ENCODE results near the gene CD9. TPM values are rescaled to one million over a fixed set of nuclear protein-coding genes. Genes with fewer than 3 reads are reported as not detected.

CD9 gene
- total RNA-seq, 6 donors from 2014 or later, result 96.4 to 716 (median 484) TPM

DNA sequence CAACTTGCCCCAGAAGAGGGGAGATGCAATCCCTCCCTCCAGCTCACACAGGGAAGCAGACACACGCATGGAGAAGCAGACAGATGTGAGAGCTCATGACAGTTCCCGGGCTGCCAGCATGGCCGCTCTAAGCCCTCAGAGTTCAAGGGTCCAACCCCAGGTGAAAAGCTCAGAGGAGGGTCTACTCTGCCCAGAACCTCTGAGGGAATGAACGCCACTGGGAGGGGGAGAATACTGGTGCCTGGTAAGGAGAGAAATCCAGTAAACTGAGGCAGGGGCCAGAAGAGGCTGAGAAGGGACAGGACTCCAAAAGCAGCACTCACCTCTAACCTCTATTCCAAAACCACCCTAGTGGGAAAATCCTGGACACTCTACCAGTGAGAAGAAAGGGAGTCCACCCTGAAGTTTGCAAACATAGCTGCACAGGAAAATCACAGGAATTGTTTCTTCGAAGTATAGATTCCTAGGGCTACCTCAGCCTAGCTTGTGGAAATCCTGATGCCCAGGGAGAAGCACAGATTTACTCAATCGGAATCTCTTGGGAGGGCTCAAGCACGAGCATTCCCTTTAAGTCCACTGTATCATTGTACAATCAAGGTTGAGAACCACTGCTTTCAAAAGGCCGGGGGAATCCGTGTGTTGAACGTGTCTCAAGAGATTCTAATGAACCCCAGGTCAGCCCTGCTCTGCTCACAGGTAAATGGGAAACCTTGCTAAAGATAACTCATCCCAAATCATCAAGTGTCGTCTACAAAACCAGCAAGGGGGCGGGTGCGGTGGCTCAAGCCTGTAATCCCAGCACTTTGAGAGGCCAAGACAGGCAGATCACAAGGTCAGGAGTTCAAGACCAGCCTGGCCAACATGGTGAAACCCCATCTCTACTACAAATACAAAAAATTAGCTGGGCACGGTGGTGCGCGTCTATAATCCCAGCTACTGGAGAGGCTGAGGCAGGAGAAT lies 76.0 kb downstream of the CD9 start:
- no peak overlapping the region for H3K4me3 ChIP-seq
- H3K9me3 ChIP-seq, result no peaks in the 10 kb centered on the region
- peak overlapping the region in 2 of 4 donors; percentile 44 to 58 for H3K27ac ChIP-seq
- H3K27me3 ChIP-seq, result no peaks in the 10 kb centered on the region
- no peak for DNase-seq
- no peak for TF ChIP-seq EP300 (IDR thresholded peaks at IDR 0.05)
- TF ChIP-seq, protein P1, sequence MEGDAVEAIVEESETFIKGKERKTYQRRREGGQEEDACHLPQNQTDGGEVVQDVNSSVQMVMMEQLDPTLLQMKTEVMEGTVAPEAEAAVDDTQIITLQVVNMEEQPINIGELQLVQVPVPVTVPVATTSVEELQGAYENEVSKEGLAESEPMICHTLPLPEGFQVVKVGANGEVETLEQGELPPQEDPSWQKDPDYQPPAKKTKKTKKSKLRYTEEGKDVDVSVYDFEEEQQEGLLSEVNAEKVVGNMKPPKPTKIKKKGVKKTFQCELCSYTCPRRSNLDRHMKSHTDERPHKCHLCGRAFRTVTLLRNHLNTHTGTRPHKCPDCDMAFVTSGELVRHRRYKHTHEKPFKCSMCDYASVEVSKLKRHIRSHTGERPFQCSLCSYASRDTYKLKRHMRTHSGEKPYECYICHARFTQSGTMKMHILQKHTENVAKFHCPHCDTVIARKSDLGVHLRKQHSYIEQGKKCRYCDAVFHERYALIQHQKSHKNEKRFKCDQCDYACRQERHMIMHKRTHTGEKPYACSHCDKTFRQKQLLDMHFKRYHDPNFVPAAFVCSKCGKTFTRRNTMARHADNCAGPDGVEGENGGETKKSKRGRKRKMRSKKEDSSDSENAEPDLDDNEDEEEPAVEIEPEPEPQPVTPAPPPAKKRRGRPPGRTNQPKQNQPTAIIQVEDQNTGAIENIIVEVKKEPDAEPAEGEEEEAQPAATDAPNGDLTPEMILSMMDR (IDR thresholded peaks at IDR 0.05), result no peak
- no peak for TF ChIP-seq POLR2AphosphoS5 (IDR thresholded peaks at IDR 0.05)
- ATAC-seq (ENCODE audit: low FRiP score in 2 of 2), result no peak
- WGBS, 2 donors, result 74 to 79% methylated on average over 16 of the region's 16 CpGs
- H3K36me3 ChIP-seq, result no peaks in the 10 kb centered on the region
- peaks cover 47 to 56% (median 54%) of the 10 kb centered on the region in 4 donors for H3K4me1 ChIP-seq

DNA sequence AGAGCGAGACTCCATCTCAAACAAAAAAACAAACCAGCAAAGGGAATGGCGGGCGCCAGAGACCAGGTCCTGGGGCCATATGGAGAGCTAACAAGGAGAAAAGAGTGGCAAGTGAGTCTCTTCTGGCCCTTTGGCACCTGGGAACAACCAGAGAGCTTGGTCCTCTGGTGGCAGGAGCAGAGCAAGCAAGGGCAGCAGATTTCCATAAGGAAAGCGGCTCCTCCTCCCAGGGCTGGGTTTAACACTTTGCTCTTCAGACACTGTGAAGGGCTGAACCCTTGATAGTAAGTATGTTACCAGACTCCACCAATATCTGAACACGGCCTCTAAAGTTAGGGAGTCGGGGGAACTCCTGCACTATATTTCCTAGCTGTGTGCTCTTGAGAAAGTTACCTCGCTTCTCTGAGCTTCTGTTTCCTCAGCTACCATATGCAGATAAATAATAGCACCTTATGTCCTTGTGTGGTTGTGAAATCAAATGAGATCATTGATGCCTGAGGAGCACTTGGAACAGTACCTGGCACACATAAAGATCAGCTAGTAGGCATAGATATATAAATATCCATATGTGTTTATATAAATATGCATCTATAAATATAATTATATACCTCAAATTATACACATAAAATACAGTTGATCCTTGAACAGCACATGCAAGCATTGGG lies 76.9 kb downstream of the CD9 start:
- peak overlapping the region; percentile 88 to 94 (median 92) for H3K27ac ChIP-seq

DNA sequence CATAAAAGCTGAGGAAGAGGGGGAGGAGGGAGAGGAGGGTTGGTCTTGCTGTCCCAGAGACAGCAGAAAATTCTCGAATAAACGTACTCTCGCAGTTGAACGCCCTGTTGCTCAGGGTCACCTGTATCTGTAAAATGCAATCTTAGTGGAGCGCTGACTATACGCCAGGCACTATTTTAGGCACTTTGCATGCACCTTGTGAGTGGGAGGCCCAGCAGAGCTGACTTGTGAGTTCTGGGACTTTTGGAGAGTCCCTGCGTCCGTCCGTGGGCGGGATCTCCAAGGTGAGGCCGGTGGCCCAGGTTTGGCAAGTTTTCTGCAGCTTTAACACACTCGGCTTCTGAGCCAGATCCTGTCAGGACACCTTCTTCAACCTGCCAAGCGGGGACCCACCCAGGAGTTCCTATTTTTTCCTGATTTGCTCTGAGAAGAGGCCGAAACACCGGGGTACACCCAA lies 77.8 kb downstream of the CD9 start:
- peak overlapping the region; percentile 88 to 94 (median 92) for H3K27ac ChIP-seq
- peaks cover 45 to 55% (median 51%) of the 10 kb centered on the region in 4 donors for H3K4me1 ChIP-seq
- ATAC-seq (ENCODE audit: low FRiP score in 2 of 2) (peak in 1 of 2 donors; percentile 1), DNase-seq (peak in 1 of 2 donors; percentile 87)
- no peaks in the 10 kb centered on the region for H3K9me3 ChIP-seq
- TF ChIP-seq, protein P1 (IDR thresholded peaks at IDR 0.05), result no peak
- peak in 1 of 2 donors; percentile 5 for TF ChIP-seq POLR2AphosphoS5 (IDR thresholded peaks at IDR 0.05)
- no peaks in the 10 kb centered on the region for H3K36me3 ChIP-seq
- peak overlapping the region in 3 of 4 donors; percentile 35 to 53 (median 46) for H3K4me3 ChIP-seq
- WGBS, 2 donors, result 41 to 43% methylated on average over 9 to 15 of the region's 15 CpGs
- no peaks in the 10 kb centered on the region for H3K27me3 ChIP-seq

More for the DNA sequence above, 76.9 kb downstream of the CD9 start:
- DNase-seq (no peak), ATAC-seq (ENCODE audit: low FRiP score in 2 of 2) (no peak)
- H3K36me3 ChIP-seq, result no peaks in the 10 kb centered on the region
- no peaks in the 10 kb centered on the region for H3K27me3 ChIP-seq
- H3K9me3 ChIP-seq, result no peaks in the 10 kb centered on the region
- TF ChIP-seq POLR2AphosphoS5 (IDR thresholded peaks at IDR 0.05) (no peak), EP300 (IDR thresholded peaks at IDR 0.05) (peak in 2 of 4 donors; percentile 65 to 78), POLR2A (IDR thresholded peaks at IDR 0.05) (no peak)
- TF ChIP-seq, protein P1 (IDR thresholded peaks at IDR 0.05), result peak in 2 of 6 experiments; percentile 15 to 24
- no peak overlapping the region for H3K4me3 ChIP-seq
- WGBS, 2 donors, result 59 to 67% methylated on average over 7 of the region's 7 CpGs
- peaks cover 47 to 56% (median 54%) of the 10 kb centered on the region in 4 donors for H3K4me1 ChIP-seq

DNA sequence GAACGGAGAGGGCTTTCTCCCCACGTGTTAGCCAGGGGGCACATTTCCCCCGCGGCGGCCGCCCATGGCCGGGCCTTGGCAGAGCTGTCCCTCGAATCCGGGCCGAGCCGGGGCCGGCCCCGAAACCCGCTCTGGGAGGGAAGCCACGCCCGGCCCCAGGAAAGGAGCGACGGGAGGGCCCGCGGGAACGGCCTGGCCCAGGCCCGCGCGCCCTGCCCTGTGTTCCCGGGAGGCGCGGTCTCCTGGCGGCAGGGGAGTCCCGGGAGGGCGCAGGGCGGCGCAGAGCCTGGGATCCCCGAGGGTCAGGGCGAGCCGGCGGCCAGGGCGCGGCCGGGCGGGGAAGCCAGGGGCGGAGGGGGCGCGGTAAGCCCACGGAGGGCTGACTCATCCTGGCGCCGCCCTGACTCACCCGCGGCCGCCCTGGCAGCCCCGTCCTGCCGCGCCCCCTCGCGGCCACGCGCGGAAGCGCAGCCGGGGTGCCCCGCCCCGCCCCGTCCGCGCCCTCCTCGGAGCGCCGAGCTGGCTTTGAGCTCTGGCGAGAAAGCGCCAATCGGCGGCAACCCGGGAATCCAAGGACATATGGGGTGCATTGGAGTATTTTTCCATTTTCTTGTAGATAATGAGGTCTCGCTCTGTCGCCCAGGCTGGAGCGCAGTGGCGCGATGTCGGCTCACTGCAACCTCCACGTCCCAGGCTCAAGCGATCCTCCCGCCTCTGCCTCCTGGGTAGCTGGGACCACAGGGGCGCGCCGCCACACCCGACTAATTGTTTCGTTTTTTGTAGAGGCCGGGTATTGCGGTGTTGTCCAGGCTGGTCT lies 78.4 kb downstream of the CD9 start:
- Histone ChIP-seq H3K27me3 (no peaks in the 10 kb centered on the region), H3K4me1 (peaks cover 40 to 49% (median 45%) of the 10 kb centered on the region in 4 donors), H3K36me3 (no peaks in the 10 kb centered on the region), H3K9me3 (no peaks in the 10 kb centered on the region), H3K27ac (peak overlapping the region; percentile 88 to 94 (median 92)), H3K4me3 (peak overlapping the region in 3 of 4 donors; percentile 35 to 53 (median 46))
- DNase-seq, result peak; percentile 92 to 98
- 17 to 28% methylated on average over 29 to 54 of the region's 88 CpGs for WGBS, 2 donors
- ATAC-seq (ENCODE audit: low FRiP score in 2 of 2), result peak; percentile 92 to 96
- TF ChIP-seq EP300 (IDR thresholded peaks at IDR 0.05) (peak in 1 of 4 donors; percentile 76), POLR2AphosphoS5 (IDR thresholded peaks at IDR 0.05) (peak; percentile 73 to 82), POLR2A (IDR thresholded peaks at IDR 0.05) (peak in 2 of 4 donors; percentile 82 to 86)
- TF ChIP-seq, protein P1 (IDR thresholded peaks at IDR 0.05), result peak; percentile 99 to 100 (median 100)
